GM18505 (cell line): ENCODE results near the gene ACO1.

Source experiments
- ATAC-seq: cut with Tn5 transposase; IDR thresholded peaks from one replicate; pipeline ENCODE4 v1.9.1; 2021; ENCODE audit not compliant: unreplicated experiment
- POLR2A ChIP-seq: IDR thresholded peaks from 4 replicates; pipeline ENCODE4 v1.6.1; 2011; ENCODE audit warnings: borderline replicate concordance; ENCODE audit not compliant: insufficient read depth, insufficient read length; ENCODE audit errors: extremely low read depth

Gene ACO1

GRCh38 chr9:32502464-32502863 is 118.0 kb downstream of the ACO1 start:
- ATAC-seq: no peak
- no peak for TF ChIP-seq POLR2A

GRCh38 chr9:32503008-32503407 is 118.6 kb downstream of the ACO1 start:
- ATAC-seq: no peak
- no peak for TF ChIP-seq POLR2A
